Measurements from ENCODE around the gene CLPX.
"Not testable (repeated sequence)": the region's sequence is repeated elsewhere in the genome, so short reads cannot be mapped to it uniquely, and the experiment has no call there.

Gene CLPX

GRCh38 chr15:65172531-65172930 is 12.6 kb downstream of the CLPX start:
- no peak for DNase-seq

GRCh38 chr15:65171428-65171827 is 13.7 kb downstream of the CLPX start:
- no peak for DNase-seq

GRCh38 chr15:65165875-65166274 is 19.3 kb downstream of the CLPX start:
- DNase-seq, result no peak

- no peak for DNase-seq
Observed at GRCh38 chr15:65164139-65164538, 21.0 kb downstream of the CLPX start.

GRCh38 chr15:65163041-65163440 is 22.1 kb downstream of the CLPX start:
- no peak for DNase-seq

- DNase-seq, result no peak
Observed at GRCh38 chr15:65156692-65157091, 28.4 kb downstream of the CLPX start.

- no peak for DNase-seq
Observed at GRCh38 chr15:65154720-65155119, 30.4 kb downstream of the CLPX start.

GRCh38 chr15:65147902-65148301 is 37.2 kb downstream of the CLPX start:
- no peak for DNase-seq

- no peak for DNase-seq
Observed at GRCh38 chr15:65146438-65146837, 38.7 kb downstream of the CLPX start.

- not testable (repeated sequence) for DNase-seq
Observed at GRCh38 chr15:65138631-65139030, 46.5 kb downstream of the CLPX start.

- DNase-seq, result not testable (repeated sequence)
Observed at GRCh38 chr15:65137893-65138292, 47.2 kb downstream of the CLPX start.

GRCh38 chr15:65137089-65137488 is 48.1 kb downstream of the CLPX start:
- not testable (repeated sequence) for DNase-seq

GRCh38 chr15:65134538-65134937 is 50.6 kb downstream of the CLPX start:
- no peak for DNase-seq

- peak in 55 of 56 donors; percentile 48 to 96 (median 84) for DNase-seq
Observed at GRCh38 chr15:65133548-65134200, 51.5 kb downstream of the CLPX start, which contains the start of gene PDCD7. Gene PDCD7, minus strand, starts transcription at chr15:65133808. Its CDS starts 27 bp downstream, at chr15:65133781.

GRCh38 chr15:65132878-65133547 is 52.1 kb downstream of the CLPX start:
- peak in 14 of 56 donors; percentile 5 to 36 (median 22) for DNase-seq

- DNase-seq, result no peak
Observed at GRCh38 chr15:65130941-65131340, 54.2 kb downstream of the CLPX start.

GRCh38 chr15:65115542-65115941 is 69.6 kb downstream of the CLPX start:
- DNase-seq, result no peak

GRCh38 chr15:65115086-65115485 is 70.1 kb downstream of the CLPX start, which contains the start of gene UBAP1L:
Gene UBAP1L, minus strand, starts transcription at chr15:65115200. Its CDS starts 8,985 bp downstream, at chr15:65106215.
- DNase-seq, result no peak

GRCh38 chr15:65110676-65111292 is 74.4 kb downstream of the CLPX start:
- DNase-seq, result no peak

GRCh38 chr15:65106011-65106590 is 79.0 kb downstream of the CLPX start:
- DNase-seq, result no peak

- DNase-seq, result no peak
Observed at GRCh38 chr15:65105038-65105437, 80.1 kb downstream of the CLPX start.

GRCh38 chr15:65102912-65103311 is 82.2 kb downstream of the CLPX start:
- DNase-seq, result no peak

Measured in nucleus accumbens (tissue), 56 donors.